HEK293 (cell line): ENCODE measurements around the gene SIGMAR1.

Source experiments
- CTCF ChIA-PET: fragments of 350-600 bp; formaldehyde crosslinking; extraction: SDS; loops from one replicate; lab custom pipeline; 2021; ENCODE audit warnings: antibody characterized with exemption; lab: Yijun Ruan, JAX
- POLR2A ChIA-PET: fragments of 300-600 bp; formaldehyde crosslinking; extraction: SDS; loops from one replicate; lab custom pipeline; 2020; ENCODE audit warnings: antibody characterized with exemption, inconsistent platforms; lab: Yijun Ruan, JAX
- H3K27ac ChIP-seq: fragments of 200-500 bp; sonication (Bioruptor generic); 2 replicates; pipeline ENCODE4 v1.5.1; 2014; ENCODE audit warnings: low read depth, low read length, control low read depth, inconsistent platforms; ENCODE audit errors: extremely low read depth
- H3K36me3 ChIP-seq, 2 experiments: fragments of 200-500 bp in 1 of 2; sonication (Bioruptor generic) in 1 of 2; 1 replicate in 1 of 2; 2 replicates in 1 of 2; pipeline ENCODE4 v1.5.1; 2014 to 2017; ENCODE audit warnings: inconsistent platforms in 2 of 2, low read length in 2 of 2; ENCODE audit not compliant: control insufficient read depth in 2 of 2, insufficient read depth in 1 of 2
- H3K4me1 ChIP-seq: fragments of 200-500 bp; sonication (Bioruptor generic); 2 replicates; pipeline ENCODE4 v1.5.1; 2014; ENCODE audit warnings: mild to moderate bottlenecking, low read length, inconsistent platforms; ENCODE audit not compliant: control insufficient read depth, insufficient read depth
- H3K4me3 ChIP-seq: 2 replicates; pipeline ENCODE4 v1.5.1; 2011; ENCODE audit warnings: low read depth, mild to moderate bottlenecking, control low read depth, low read length, moderate library complexity
- H3K9me3 ChIP-seq: fragments of 200-500 bp; sonication (Bioruptor generic); 2 replicates; pipeline ENCODE4 v1.5.1; 2014; ENCODE audit warnings: low read depth, low read length, inconsistent platforms; ENCODE audit not compliant: control insufficient read depth, insufficient read depth
- GFI1B ChIP-seq: fragments of 450-650 bp; formaldehyde crosslinking; IDR thresholded peaks from 2 replicates; pipeline ENCODE4 v1.5.1; 2016; ENCODE audit warnings: missing biosample characterization, missing genetic modification characterization
- HOXC10 ChIP-seq: sonication (generic); formaldehyde crosslinking; IDR thresholded peaks from 2 replicates; pipeline ENCODE4 v1.8.1; 2023; ENCODE audit warnings: mild to moderate bottlenecking, missing genetic modification reagents
- HOXD13 ChIP-seq: sonication (generic); formaldehyde crosslinking; IDR thresholded peaks from 2 replicates; pipeline ENCODE4 v1.8.0; 2022; ENCODE audit warnings: missing genetic modification reagents, borderline replicate concordance
- KLF7 ChIP-seq: fragments of 450-650 bp; formaldehyde crosslinking; IDR thresholded peaks from 2 replicates; pipeline ENCODE4 v1.5.1; 2016; ENCODE audit warnings: missing biosample characterization, missing genetic modification characterization, borderline replicate concordance
- OVOL3 ChIP-seq: fragments of 450-650 bp; formaldehyde crosslinking; IDR thresholded peaks from 2 replicates; pipeline ENCODE4 v1.5.1; 2016; ENCODE audit warnings: missing biosample characterization, missing genetic modification characterization
- REPIN1 ChIP-seq: fragments of 450-650 bp; formaldehyde crosslinking; IDR thresholded peaks from 2 replicates; pipeline ENCODE4 v1.5.1; 2017; ENCODE audit warnings: missing biosample characterization, missing genetic modification characterization, low read depth
- SALL2 ChIP-seq: fragments of 450-650 bp; formaldehyde crosslinking; IDR thresholded peaks from 2 replicates; pipeline ENCODE4 v1.5.0; 2017; ENCODE audit warnings: missing biosample characterization, mild to moderate bottlenecking, missing genetic modification characterization, borderline replicate concordance
- SP3 ChIP-seq: fragments of 450-650 bp; formaldehyde crosslinking; IDR thresholded peaks from 2 replicates; pipeline ENCODE4 v1.5.1; 2016; ENCODE audit warnings: missing biosample characterization, missing genetic modification characterization
- TRIM28 ChIP-seq: IDR thresholded peaks from 2 replicates; pipeline ENCODE4 v1.6.1; 2011; ENCODE audit warnings: low read length, control low read depth, borderline replicate concordance
- ZNF121 ChIP-seq: fragments of 450-650 bp; formaldehyde crosslinking; IDR thresholded peaks from 2 replicates; pipeline ENCODE4 v1.5.1; 2016; ENCODE audit warnings: missing biosample characterization, missing genetic modification characterization
- ZNF138 ChIP-seq: fragments of 450-650 bp; formaldehyde crosslinking; IDR thresholded peaks from 2 replicates; pipeline ENCODE4 v1.5.1; 2016; ENCODE audit warnings: missing biosample characterization, missing genetic modification characterization, borderline replicate concordance
- ZNF19 ChIP-seq: fragments of 450-650 bp; formaldehyde crosslinking; IDR thresholded peaks from 2 replicates; pipeline ENCODE4; 2016; ENCODE audit warnings: missing biosample characterization, missing genetic modification characterization, low read depth
- ZNF302 ChIP-seq: fragments of 450-650 bp; formaldehyde crosslinking; IDR thresholded peaks from 2 replicates; pipeline ENCODE4 v1.5.1; 2016; ENCODE audit warnings: missing biosample characterization, missing genetic modification characterization, low read depth
- ZNF623 ChIP-seq: fragments of 450-650 bp; formaldehyde crosslinking; IDR thresholded peaks from 2 replicates; pipeline ENCODE4 v1.5.1; 2016; ENCODE audit warnings: missing biosample characterization, missing genetic modification characterization
- ZNF626 ChIP-seq: fragments of 450-650 bp; sonication (Bioruptor Pico); formaldehyde crosslinking; IDR thresholded peaks from 2 replicates; pipeline ENCODE4 v1.5.1; 2018; ENCODE audit warnings: missing biosample characterization, missing genetic modification characterization, inconsistent platforms
- ZNF654 ChIP-seq: fragments of 450-650 bp; formaldehyde crosslinking; IDR thresholded peaks from 2 replicates; pipeline ENCODE4 v1.5.1; 2016; ENCODE audit warnings: low read depth, missing biosample characterization, missing genetic modification characterization
- ZNF677 ChIP-seq: fragments of 450-650 bp; IDR thresholded peaks from 2 replicates; pipeline ENCODE4 v1.5.0; 2018; ENCODE audit warnings: missing biosample characterization, mild to moderate bottlenecking, missing genetic modification characterization, moderate library complexity
- ZNF785 ChIP-seq: fragments of 450-650 bp; formaldehyde crosslinking; IDR thresholded peaks from 2 replicates; pipeline ENCODE4 v1.5.1; 2016; ENCODE audit warnings: missing biosample characterization, missing genetic modification characterization
- ZNF791 ChIP-seq: fragments of 450-650 bp; formaldehyde crosslinking; IDR thresholded peaks from 2 replicates; pipeline ENCODE4 v1.5.1; 2016; ENCODE audit warnings: missing biosample characterization, missing genetic modification characterization
- ZSCAN16 ChIP-seq: fragments of 450-650 bp; formaldehyde crosslinking; IDR thresholded peaks from 2 replicates; pipeline ENCODE4 v1.5.1; 2016; ENCODE audit warnings: missing biosample characterization, missing genetic modification characterization
- TF ChIP-seq, protein P1 (sequence below): fragments of 450-650 bp; formaldehyde crosslinking; IDR thresholded peaks from 2 replicates; pipeline ENCODE4 v1.5.1; 2016; ENCODE audit warnings: missing biosample characterization, missing genetic modification characterization
- TF ChIP-seq, protein P2 (sequence below): fragments of 450-650 bp; formaldehyde crosslinking; IDR thresholded peaks from 2 replicates; pipeline ENCODE4 v1.5.1; 2017; ENCODE audit warnings: missing biosample characterization, missing genetic modification characterization
- TF ChIP-seq, protein P3 (sequence below): fragments of 450-650 bp; formaldehyde crosslinking; IDR thresholded peaks from 2 replicates; pipeline ENCODE4 v1.5.1; 2016; ENCODE audit warnings: missing biosample characterization, missing genetic modification characterization
- TF ChIP-seq, protein P4 (sequence below): fragments of 450-650 bp; formaldehyde crosslinking; IDR thresholded peaks from 2 replicates; pipeline ENCODE4 v1.5.1; 2016; ENCODE audit warnings: missing biosample characterization, missing genetic modification characterization
- TF ChIP-seq, protein P5 (sequence below): fragments of 450-650 bp; formaldehyde crosslinking; IDR thresholded peaks from 2 replicates; pipeline ENCODE4 v1.5.0; 2017; ENCODE audit warnings: missing biosample characterization, missing genetic modification characterization, borderline replicate concordance
- TF ChIP-seq, protein P6 (sequence below): fragments of 450-650 bp; formaldehyde crosslinking; IDR thresholded peaks from 2 replicates; pipeline ENCODE4 v1.5.1; 2016; ENCODE audit warnings: missing biosample characterization, missing genetic modification characterization

SIGMAR1 gene

DNA sequence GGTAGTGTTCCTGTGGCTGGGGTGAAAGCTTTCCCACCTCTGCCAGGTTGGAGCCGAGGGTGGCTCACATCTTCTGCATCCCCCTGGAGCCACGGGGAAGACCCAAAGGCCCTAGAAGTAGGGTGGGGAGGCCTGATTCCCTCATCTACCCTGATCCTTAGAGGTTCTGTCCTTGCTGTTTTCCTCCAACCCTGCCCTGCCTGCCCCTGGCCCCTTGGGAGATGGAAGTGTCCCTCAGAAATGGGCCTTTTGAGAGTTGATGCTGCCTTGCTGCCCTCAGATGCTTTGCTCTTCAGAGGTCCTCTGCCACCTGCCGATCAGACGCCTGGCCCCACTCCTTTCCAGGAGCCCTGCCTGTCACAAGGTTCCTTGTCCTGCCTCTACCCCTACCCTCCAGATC, 47.2 kb upstream of the SIGMAR1 start:
- H3K4me1 ChIP-seq: no peaks in the 10 kb centered on the region
- POLR2A ChIA-PET: no interaction called here
- H3K27ac ChIP-seq: no peak overlapping the region
- no peaks in the 10 kb centered on the region for H3K9me3 ChIP-seq
- H3K4me3 ChIP-seq: no peak overlapping the region
- TF ChIP-seq ZNF791 (tag by site-specific recombination) (no peak), ZNF654 (tag by site-specific recombination) (no peak), KLF7 (tag by site-specific recombination) (no peak), ZNF138 (no peak), TRIM28 (no peak), ZNF302 (tag by site-specific recombination) (no peak), GFI1B (tag by site-specific recombination) (no peak), HOXD13 (CRISPR knock-in tag) (no peak), ZNF785 (tag by site-specific recombination) (no peak), REPIN1 (tag by site-specific recombination) (no peak), OVOL3 (tag by site-specific recombination) (no peak), ZSCAN16 (tag by site-specific recombination) (no peak), ZNF19 (tag by site-specific recombination) (no peak), ZNF677 (tag by site-specific recombination) (no peak)
- TF ChIP-seq, protein P1, sequence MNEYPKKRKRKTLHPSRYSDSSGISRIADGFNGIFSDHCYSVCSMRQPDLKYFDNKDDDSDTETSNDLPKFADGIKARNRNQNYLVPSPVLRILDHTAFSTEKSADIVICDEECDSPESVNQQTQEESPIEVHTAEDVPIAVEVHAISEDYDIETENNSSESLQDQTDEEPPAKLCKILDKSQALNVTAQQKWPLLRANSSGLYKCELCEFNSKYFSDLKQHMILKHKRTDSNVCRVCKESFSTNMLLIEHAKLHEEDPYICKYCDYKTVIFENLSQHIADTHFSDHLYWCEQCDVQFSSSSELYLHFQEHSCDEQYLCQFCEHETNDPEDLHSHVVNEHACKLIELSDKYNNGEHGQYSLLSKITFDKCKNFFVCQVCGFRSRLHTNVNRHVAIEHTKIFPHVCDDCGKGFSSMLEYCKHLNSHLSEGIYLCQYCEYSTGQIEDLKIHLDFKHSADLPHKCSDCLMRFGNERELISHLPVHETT (tag by site-specific recombination): no peak
- TF ChIP-seq, protein P2, sequence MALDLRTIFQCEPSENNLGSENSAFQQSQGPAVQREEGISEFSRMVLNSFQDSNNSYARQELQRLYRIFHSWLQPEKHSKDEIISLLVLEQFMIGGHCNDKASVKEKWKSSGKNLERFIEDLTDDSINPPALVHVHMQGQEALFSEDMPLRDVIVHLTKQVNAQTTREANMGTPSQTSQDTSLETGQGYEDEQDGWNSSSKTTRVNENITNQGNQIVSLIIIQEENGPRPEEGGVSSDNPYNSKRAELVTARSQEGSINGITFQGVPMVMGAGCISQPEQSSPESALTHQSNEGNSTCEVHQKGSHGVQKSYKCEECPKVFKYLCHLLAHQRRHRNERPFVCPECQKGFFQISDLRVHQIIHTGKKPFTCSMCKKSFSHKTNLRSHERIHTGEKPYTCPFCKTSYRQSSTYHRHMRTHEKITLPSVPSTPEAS (tag by site-specific recombination): no peak
- TF ChIP-seq, protein P3, sequence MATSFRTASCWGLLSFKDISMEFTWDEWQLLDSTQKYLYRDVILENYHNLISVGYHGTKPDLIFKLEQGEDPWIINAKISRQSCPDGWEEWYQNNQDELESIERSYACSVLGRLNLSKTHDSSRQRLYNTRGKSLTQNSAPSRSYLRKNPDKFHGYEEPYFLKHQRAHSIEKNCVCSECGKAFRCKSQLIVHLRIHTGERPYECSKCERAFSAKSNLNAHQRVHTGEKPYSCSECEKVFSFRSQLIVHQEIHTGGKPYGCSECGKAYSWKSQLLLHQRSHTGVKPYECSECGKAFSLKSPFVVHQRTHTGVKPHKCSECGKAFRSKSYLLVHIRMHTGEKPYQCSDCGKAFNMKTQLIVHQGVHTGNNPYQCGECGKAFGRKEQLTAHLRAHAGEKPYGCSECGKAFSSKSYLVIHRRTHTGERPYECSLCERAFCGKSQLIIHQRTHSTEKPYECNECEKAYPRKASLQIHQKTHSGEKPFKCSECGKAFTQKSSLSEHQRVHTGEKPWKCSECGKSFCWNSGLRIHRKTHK: no peak
- TF ChIP-seq, protein P4, sequence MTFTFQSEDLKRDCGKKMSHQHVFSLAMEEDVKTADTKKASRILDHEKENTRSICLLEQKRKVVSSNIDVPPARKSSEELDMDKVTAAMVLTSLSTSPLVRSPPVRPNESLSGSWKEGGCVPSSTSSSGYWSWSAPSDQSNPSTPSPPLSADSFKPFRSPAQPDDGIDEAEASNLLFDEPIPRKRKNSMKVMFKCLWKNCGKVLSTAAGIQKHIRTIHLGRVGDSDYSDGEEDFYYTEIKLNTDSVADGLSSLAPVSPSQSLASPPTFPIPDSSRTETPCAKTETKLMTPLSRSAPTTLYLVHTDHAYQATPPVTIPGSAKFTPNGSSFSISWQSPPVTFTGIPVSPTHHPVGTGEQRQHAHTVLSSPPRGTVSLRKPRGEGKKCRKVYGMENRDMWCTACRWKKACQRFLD (tag by site-specific recombination): no peak
- CTCF ChIA-PET: interaction anchor here (8.3 kb wide), 1 partner anchor 17 kb away, joined by 99 read pairs; no protein-coding TSS in a partner anchor
- no peaks in the 10 kb centered on the region for H3K36me3 ChIP-seq

DNA sequence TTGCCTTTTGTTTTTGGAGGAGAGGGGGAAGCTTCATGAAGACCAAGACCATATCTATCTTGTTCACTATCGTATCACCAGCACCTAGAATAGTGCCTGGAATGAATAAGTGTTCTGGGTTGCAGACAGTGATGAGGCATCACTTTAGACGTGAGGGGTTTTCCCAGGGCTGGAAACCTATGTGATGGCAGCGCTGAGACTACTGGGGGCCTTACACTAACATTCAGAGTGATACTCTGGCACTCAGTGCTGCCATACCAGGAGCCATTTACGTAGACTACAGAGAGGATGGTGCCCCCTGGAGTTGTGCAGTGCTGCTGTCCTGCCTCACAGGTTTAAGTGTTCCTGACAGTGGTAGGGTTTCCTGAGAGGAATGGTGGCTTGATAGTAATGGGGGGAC, 46.6 kb upstream of the SIGMAR1 start:
- no peak overlapping the region for H3K27ac ChIP-seq
- H3K36me3 ChIP-seq: no peaks in the 10 kb centered on the region
- CTCF ChIA-PET: interaction anchor here (0.8 to 1.0 kb wide), 2 partner anchors 18 to 215 kb away, joined by 3 to 4 read pairs; no protein-coding TSS in a partner anchor
- TF ChIP-seq, protein P5, sequence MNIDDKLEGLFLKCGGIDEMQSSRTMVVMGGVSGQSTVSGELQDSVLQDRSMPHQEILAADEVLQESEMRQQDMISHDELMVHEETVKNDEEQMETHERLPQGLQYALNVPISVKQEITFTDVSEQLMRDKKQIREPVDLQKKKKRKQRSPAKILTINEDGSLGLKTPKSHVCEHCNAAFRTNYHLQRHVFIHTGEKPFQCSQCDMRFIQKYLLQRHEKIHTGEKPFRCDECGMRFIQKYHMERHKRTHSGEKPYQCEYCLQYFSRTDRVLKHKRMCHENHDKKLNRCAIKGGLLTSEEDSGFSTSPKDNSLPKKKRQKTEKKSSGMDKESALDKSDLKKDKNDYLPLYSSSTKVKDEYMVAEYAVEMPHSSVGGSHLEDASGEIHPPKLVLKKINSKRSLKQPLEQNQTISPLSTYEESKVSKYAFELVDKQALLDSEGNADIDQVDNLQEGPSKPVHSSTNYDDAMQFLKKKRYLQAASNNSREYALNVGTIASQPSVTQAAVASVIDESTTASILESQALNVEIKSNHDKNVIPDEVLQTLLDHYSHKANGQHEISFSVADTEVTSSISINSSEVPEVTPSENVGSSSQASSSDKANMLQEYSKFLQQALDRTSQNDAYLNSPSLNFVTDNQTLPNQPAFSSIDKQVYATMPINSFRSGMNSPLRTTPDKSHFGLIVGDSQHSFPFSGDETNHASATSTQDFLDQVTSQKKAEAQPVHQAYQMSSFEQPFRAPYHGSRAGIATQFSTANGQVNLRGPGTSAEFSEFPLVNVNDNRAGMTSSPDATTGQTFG (tag by site-specific recombination): no peak
- no peak for TF ChIP-seq SALL2 (tag by site-specific recombination)
- no peak for TF ChIP-seq ZNF121
- no peak for TF ChIP-seq ZNF626 (tag by site-specific recombination)
- no peak for TF ChIP-seq SP3 (tag by site-specific recombination)
- TF ChIP-seq HOXC10 (CRISPR knock-in tag): no peak
- TF ChIP-seq, protein P6, sequence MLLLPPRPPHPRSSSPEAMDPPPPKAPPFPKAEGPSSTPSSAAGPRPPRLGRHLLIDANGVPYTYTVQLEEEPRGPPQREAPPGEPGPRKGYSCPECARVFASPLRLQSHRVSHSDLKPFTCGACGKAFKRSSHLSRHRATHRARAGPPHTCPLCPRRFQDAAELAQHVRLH (tag by site-specific recombination): no peak
- TF ChIP-seq ZNF623 (tag by site-specific recombination): no peak
- no peaks in the 10 kb centered on the region for H3K4me1 ChIP-seq
- no peaks in the 10 kb centered on the region for H3K9me3 ChIP-seq
- H3K4me3 ChIP-seq: no peak overlapping the region
- POLR2A ChIA-PET: no interaction called here
